Ascending aorta (tissue), 2 donors: ENCODE measurements around the gene TRAM2. TPM values are rescaled to one million over a fixed set of nuclear protein-coding genes. Genes with fewer than 3 reads are reported as not detected.

Experiments used
- DNase-seq, 2 donors: peaks; one replicate each; pipeline ENCODE4 v3.0.0-alpha.2; 2019; ENCODE audit warnings: low spot score in 2 of 2
- H3K27ac ChIP-seq, 2 donors: fragments of 200-600 bp; sonication (generic); one replicate each; pipeline ENCODE4 v1.5.1; 2016 to 2017; ENCODE audit warnings: mild to moderate bottlenecking in 1 of 2
- H3K27me3 ChIP-seq: fragments of 200-600 bp; sonication (generic); one replicate; pipeline ENCODE4 v1.5.1; 2017
- H3K36me3 ChIP-seq, 2 donors: fragments of 200-600 bp; sonication (generic); one replicate each; pipeline ENCODE4 v1.5.1; 2016
- H3K4me1 ChIP-seq, 2 donors: fragments of 200-600 bp; sonication (generic); one replicate each; pipeline ENCODE4 v1.5.1; 2016 to 2017; ENCODE audit warnings: mild to moderate bottlenecking in 1 of 2
- H3K4me3 ChIP-seq, 2 donors: fragments of 200-600 bp; sonication (generic); one replicate each; pipeline ENCODE4 v1.5.1; 2016 to 2017; ENCODE audit warnings: mild to moderate bottlenecking in 1 of 2
- H3K9me3 ChIP-seq, 2 donors: fragments of 200-600 bp; sonication (generic); one replicate each; pipeline ENCODE4 v1.5.1; 2016
- intact Hi-C: fragments of 100-400 bp; cut with DNase I; formaldehyde crosslinking; loops from one replicate; pipeline ENCODE4 v1.15.1; 2023
- total RNA-seq: library from RNA; depleted of rRNA; stranded (reverse); fragments of >200 nt; gene quantifications from one replicate; pipeline ENCODE4 v1.1.0, GENCODE V29; 2016
- TF ChIP-seq, protein P1 (sequence below), 3 experiments: fragments of 200-600 bp in 2 of 3; fragments of 450-650 bp in 1 of 3; sonication (generic) in 2 of 3; IDR thresholded peaks; one replicate each; pipeline ENCODE4 v1.5.1; 2016 to 2019; ENCODE audit warnings: antibody characterized with exemption in 3 of 3, mild to moderate bottlenecking in 1 of 3, moderate library complexity in 1 of 3

TRAM2 gene
- total RNA-seq, 1 donor from 2014 or later, result 32.6 TPM

DNA sequence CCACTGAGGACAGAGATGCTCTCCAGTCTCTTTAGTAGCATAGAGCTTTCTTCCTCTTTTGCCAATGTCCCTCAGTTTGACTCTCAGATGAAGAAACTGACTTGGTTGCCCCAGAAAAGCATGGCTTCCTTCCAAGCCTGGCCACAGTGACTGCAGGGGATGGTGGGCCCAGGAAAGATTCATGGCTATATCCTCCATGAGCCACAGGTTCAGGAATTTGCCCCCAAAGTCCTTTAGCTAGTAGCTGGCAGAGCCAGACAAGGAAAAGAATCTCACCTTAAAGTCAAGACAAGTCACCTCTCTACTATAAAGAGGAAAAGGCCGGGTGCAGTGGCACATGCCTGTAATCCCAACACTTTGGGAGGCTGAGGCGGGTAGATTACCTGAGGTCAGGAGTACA is 43.4 kb downstream of the TRAM2 start:
- H3K4me3 ChIP-seq, result no peak overlapping the region
- H3K4me1 ChIP-seq, result peaks cover 0 to 31% of the 10 kb centered on the region in 2 donors
- no peaks in the 10 kb centered on the region for H3K27me3 ChIP-seq
- peaks cover 12 to 19% of the 10 kb centered on the region in 2 donors for H3K36me3 ChIP-seq
- H3K9me3 ChIP-seq, result no peaks in the 10 kb centered on the region
- H3K27ac ChIP-seq, result no peak overlapping the region
- intact Hi-C loops, result no loop called here
- TF ChIP-seq, protein P1, sequence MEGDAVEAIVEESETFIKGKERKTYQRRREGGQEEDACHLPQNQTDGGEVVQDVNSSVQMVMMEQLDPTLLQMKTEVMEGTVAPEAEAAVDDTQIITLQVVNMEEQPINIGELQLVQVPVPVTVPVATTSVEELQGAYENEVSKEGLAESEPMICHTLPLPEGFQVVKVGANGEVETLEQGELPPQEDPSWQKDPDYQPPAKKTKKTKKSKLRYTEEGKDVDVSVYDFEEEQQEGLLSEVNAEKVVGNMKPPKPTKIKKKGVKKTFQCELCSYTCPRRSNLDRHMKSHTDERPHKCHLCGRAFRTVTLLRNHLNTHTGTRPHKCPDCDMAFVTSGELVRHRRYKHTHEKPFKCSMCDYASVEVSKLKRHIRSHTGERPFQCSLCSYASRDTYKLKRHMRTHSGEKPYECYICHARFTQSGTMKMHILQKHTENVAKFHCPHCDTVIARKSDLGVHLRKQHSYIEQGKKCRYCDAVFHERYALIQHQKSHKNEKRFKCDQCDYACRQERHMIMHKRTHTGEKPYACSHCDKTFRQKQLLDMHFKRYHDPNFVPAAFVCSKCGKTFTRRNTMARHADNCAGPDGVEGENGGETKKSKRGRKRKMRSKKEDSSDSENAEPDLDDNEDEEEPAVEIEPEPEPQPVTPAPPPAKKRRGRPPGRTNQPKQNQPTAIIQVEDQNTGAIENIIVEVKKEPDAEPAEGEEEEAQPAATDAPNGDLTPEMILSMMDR (IDR thresholded peaks at IDR 0.05), result no peak
- DNase-seq, result no peak

GRCh38 chr6:52532457-52532856 is 44.4 kb downstream of the TRAM2 start:
- Histone ChIP-seq H3K4me1 (peaks cover 0 to 22% of the 10 kb centered on the region in 2 donors), H3K4me3 (no peak overlapping the region), H3K27me3 (no peaks in the 10 kb centered on the region), H3K36me3 (peaks cover 12 to 19% of the 10 kb centered on the region in 2 donors), H3K27ac (no peak overlapping the region), H3K9me3 (no peaks in the 10 kb centered on the region)
- intact Hi-C loops, result no loop called here
- TF ChIP-seq, protein P1 (IDR thresholded peaks at IDR 0.05), result no peak
- DNase-seq, result no peak

DNA sequence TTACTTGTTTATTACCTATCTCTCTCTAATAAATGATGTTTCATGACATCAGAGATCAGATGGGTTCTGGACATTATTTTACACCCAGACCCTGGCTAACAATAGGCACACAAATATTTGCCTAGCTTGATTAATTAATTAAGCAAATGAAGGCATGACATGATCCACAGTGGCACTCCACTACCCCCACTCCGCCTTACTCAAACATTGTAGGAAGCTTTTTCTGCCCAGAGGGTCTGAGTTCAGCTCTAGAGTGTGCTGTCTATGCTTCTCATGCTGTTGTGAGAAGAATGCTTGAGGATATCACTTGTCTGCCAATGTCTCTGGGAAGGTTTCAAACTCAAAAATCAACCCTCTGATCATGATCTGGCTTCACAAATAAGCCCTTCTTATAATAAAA is 45.0 kb downstream of the TRAM2 start:
- DNase-seq, result no peak
- Histone ChIP-seq H3K27ac (peak overlapping the region in 1 of 2 donors; percentile 37), H3K36me3 (peaks cover 12 to 19% of the 10 kb centered on the region in 2 donors), H3K4me1 (peaks cover 0 to 16% of the 10 kb centered on the region in 2 donors), H3K9me3 (no peaks in the 10 kb centered on the region), H3K4me3 (no peak overlapping the region), H3K27me3 (no peaks in the 10 kb centered on the region)
- TF ChIP-seq, protein P1 (IDR thresholded peaks at IDR 0.05), result no peak
- intact Hi-C loops, result no loop called here

GRCh38 chr6:52531396-52531795 is 45.5 kb downstream of the TRAM2 start:
- TF ChIP-seq, protein P1 (IDR thresholded peaks at IDR 0.05), result no peak

GRCh38 chr6:52530351-52530750 is 46.5 kb downstream of the TRAM2 start:
- no peak for DNase-seq
- peaks cover 12 to 19% of the 10 kb centered on the region in 2 donors for H3K36me3 ChIP-seq

More at GRCh38 chr6:52531396-52531795, 45.5 kb downstream of the TRAM2 start:
- no peaks in the 10 kb centered on the region for H3K9me3 ChIP-seq
- H3K27me3 ChIP-seq, result no peaks in the 10 kb centered on the region
- intact Hi-C loops, result no loop called here
- H3K36me3 ChIP-seq, result peaks cover 12 to 19% of the 10 kb centered on the region in 2 donors
- H3K27ac ChIP-seq, result peak overlapping the region; percentile 8 to 37
- DNase-seq, result no peak
- H3K4me3 ChIP-seq, result no peak overlapping the region
- peaks cover 0 to 11% of the 10 kb centered on the region in 2 donors for H3K4me1 ChIP-seq

More at GRCh38 chr6:52530351-52530750, 46.5 kb downstream of the TRAM2 start:
- TF ChIP-seq, protein P1 (IDR thresholded peaks at IDR 0.05), result no peak
- H3K4me1 ChIP-seq, result peaks cover 0 to 5% of the 10 kb centered on the region in 2 donors
- no peaks in the 10 kb centered on the region for H3K27me3 ChIP-seq
- no peaks in the 10 kb centered on the region for H3K9me3 ChIP-seq
- no peak overlapping the region for H3K27ac ChIP-seq
- intact Hi-C loops, result no loop called here
- no peak overlapping the region for H3K4me3 ChIP-seq
